ENCODE measurements around the gene XBP1.

The XBP1 gene

GRCh38 chr22:28793976-28794584, 6.3 kb downstream of the XBP1 start:
- TF ChIP-seq EZH2 (IDR thresholded peaks at IDR 0.05; ENCODE audit: borderline replicate concordance, low read length) (no peak), CTCF (IDR thresholded peaks at IDR 0.05; ENCODE audit: low read length) (no peak)
- Histone ChIP-seq H3K79me2 (ENCODE audit: insufficient read depth, low read length) (no peaks in the 10 kb centered on the region), H2AFZ (ENCODE audit: low read length) (no peak overlapping the region), H3K27me3 (ENCODE audit: insufficient read depth, low read length) (no peaks in the 10 kb centered on the region), H3F3A (ENCODE audit: insufficient read depth, low read length) (no peaks in the 10 kb centered on the region), H3K4me2 (ENCODE audit: low read length) (no peak overlapping the region), H3K4me3 (ENCODE audit: low read depth, low read length, poor library complexity, severe bottlenecking) (no peak overlapping the region), H3K9me2 (ENCODE audit: low read depth, low read length) (no peaks in the 10 kb centered on the region), H3K4me1 (ENCODE audit: insufficient read depth, low read length, severe bottlenecking) (peaks cover 31% of the 10 kb centered on the region), H4K20me1 (ENCODE audit: insufficient read depth, low read length) (no peaks in the 10 kb centered on the region), H3K27ac (ENCODE audit: low read depth, low read length, poor library complexity, severe bottlenecking) (no peak overlapping the region), H3K9ac (ENCODE audit: low read length) (no peak overlapping the region), H3K36me3 (ENCODE audit: insufficient read depth, low read length) (peaks cover 42% of the 10 kb centered on the region), H3K9me3 (ENCODE audit: low read length) (no peaks in the 10 kb centered on the region)

- no peak overlapping the region for H3K9ac ChIP-seq (ENCODE audit: low read length)
- no peaks in the 10 kb centered on the region for H3K27me3 ChIP-seq (ENCODE audit: insufficient read depth, low read length)
- TF ChIP-seq CTCF (IDR thresholded peaks at IDR 0.05; ENCODE audit: low read length) = no peak
- TF ChIP-seq EZH2 (IDR thresholded peaks at IDR 0.05; ENCODE audit: borderline replicate concordance, low read length) = no peak
- H3F3A ChIP-seq (ENCODE audit: insufficient read depth, low read length) = no peaks in the 10 kb centered on the region
- H3K79me2 ChIP-seq (ENCODE audit: insufficient read depth, low read length) = no peaks in the 10 kb centered on the region
- no peak overlapping the region for H3K4me2 ChIP-seq (ENCODE audit: low read length)
- no peaks in the 10 kb centered on the region for H4K20me1 ChIP-seq (ENCODE audit: insufficient read depth, low read length)
- H3K9me3 ChIP-seq (ENCODE audit: low read length) = no peaks in the 10 kb centered on the region
- peaks cover 54% of the 10 kb centered on the region for H3K36me3 ChIP-seq (ENCODE audit: insufficient read depth, low read length)
- no peak overlapping the region for H3K4me3 ChIP-seq (ENCODE audit: low read depth, low read length, poor library complexity, severe bottlenecking)
- no peaks in the 10 kb centered on the region for H3K9me2 ChIP-seq (ENCODE audit: low read depth, low read length)
- H3K4me1 ChIP-seq (ENCODE audit: insufficient read depth, low read length, severe bottlenecking) = peaks cover 25% of the 10 kb centered on the region
- H2AFZ ChIP-seq (ENCODE audit: low read length) = no peak overlapping the region
- peak overlapping the region; percentile 47 for H3K27ac ChIP-seq (ENCODE audit: low read depth, low read length, poor library complexity, severe bottlenecking)
These were observed 7.6 kb downstream of the XBP1 start for GRCh38 chr22:28792491-28793383.

- Histone ChIP-seq H3K4me1 (ENCODE audit: insufficient read depth, low read length, severe bottlenecking) (peaks cover 25% of the 10 kb centered on the region), H2AFZ (ENCODE audit: low read length) (no peak overlapping the region), H3K4me2 (ENCODE audit: low read length) (no peak overlapping the region), H3K9ac (ENCODE audit: low read length) (no peak overlapping the region), H3K4me3 (ENCODE audit: low read depth, low read length, poor library complexity, severe bottlenecking) (no peak overlapping the region), H3F3A (ENCODE audit: insufficient read depth, low read length) (no peaks in the 10 kb centered on the region), H3K27me3 (ENCODE audit: insufficient read depth, low read length) (no peaks in the 10 kb centered on the region), H3K79me2 (ENCODE audit: insufficient read depth, low read length) (no peaks in the 10 kb centered on the region), H4K20me1 (ENCODE audit: insufficient read depth, low read length) (no peaks in the 10 kb centered on the region), H3K9me2 (ENCODE audit: low read depth, low read length) (no peaks in the 10 kb centered on the region), H3K27ac (ENCODE audit: low read depth, low read length, poor library complexity, severe bottlenecking) (peak overlapping the region; percentile 47), H3K36me3 (ENCODE audit: insufficient read depth, low read length) (peaks cover 57% of the 10 kb centered on the region), H3K9me3 (ENCODE audit: low read length) (no peaks in the 10 kb centered on the region)
- TF ChIP-seq EZH2 (IDR thresholded peaks at IDR 0.05; ENCODE audit: borderline replicate concordance, low read length) (no peak), CTCF (IDR thresholded peaks at IDR 0.05; ENCODE audit: low read length) (no peak)
These were observed 8.4 kb downstream of the XBP1 start for GRCh38 chr22:28791841-28792490.

Measured in OCI-LY1 (cell line).